COLO668 (cell line): ENCODE data around the gene NIPSNAP3A.
"Not testable (repeated sequence)": the region's sequence is repeated elsewhere in the genome, so short reads cannot be mapped to it uniquely, and the experiment has no call there.

ENCODE experiments used
- DNase-seq: peaks from one replicate; lab custom pipeline; 2025; ENCODE audit not compliant: unreplicated experiment; lab: John Stamatoyannopoulos, UW

Gene NIPSNAP3A

GRCh38 chr9:104747565-104748358 lies at the start of gene NIPSNAP3A:
NIPSNAP3A (plus strand) TSS chr9:104747683; CDS start chr9:104747793, 110 bp downstream.
- peak; percentile 88 for DNase-seq

DNA sequence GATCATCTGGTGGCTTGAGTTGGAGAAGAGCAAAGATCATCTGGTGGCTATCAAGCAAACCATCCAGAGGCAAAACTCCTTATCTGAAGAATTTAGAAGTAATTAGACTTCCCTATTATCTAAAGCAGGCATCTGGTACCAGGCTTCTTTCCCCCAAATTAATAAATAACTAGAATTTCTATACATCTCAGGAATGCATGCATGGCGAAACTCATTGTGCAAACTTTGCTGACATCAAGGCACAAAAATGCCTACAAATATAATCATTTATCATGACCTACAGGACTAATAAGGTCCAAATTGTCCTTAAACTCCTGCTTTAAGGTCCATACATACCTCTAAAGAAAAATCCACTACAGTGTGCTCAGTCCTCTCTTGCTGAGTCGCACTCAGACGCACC lies 47.2 kb upstream of the NIPSNAP3A start:
- DNase-seq, result no peak

- not testable (repeated sequence) for DNase-seq
Observed at GRCh38 chr9:104708737-104709136, 38.7 kb upstream of the NIPSNAP3A start.

GRCh38 chr9:104711604-104712003 lies 35.9 kb upstream of the NIPSNAP3A start:
- no peak for DNase-seq

GRCh38 chr9:104725014-104725413 lies 22.5 kb upstream of the NIPSNAP3A start:
- DNase-seq, result peak; percentile 3

DNA sequence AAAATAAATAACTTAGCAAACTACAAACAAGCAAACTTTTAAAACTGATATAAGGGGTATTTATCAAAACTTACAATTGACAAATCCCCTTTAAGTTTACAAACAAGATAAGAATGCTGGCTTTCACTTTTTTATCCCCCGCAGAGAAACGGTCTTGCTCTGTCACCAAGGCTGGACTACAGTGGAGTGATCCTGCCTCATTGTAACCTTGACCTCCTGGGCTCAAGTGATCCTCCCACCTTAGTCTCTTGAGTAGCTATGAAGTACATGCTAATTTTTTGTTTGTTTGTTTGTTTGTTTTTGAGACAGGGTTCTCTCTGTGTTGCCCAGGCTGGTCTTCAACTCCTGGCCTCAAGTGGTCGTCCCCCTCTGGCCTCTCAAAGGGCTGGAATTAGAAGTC lies 9.0 kb upstream of the NIPSNAP3A start:
- no peak for DNase-seq

- no peak for DNase-seq
Observed at GRCh38 chr9:104740621-104741020, 6.9 kb upstream of the NIPSNAP3A start.

GRCh38 chr9:104743376-104743985 lies 4.0 kb upstream of the NIPSNAP3A start:
- DNase-seq, result peak; percentile 25

- DNase-seq, result no peak
Observed at GRCh38 chr9:104745852-104746251, 1.6 kb upstream of the NIPSNAP3A start.

- no peak for DNase-seq
Observed at GRCh38 chr9:104746285-104746684, 1.2 kb upstream of the NIPSNAP3A start.

DNA sequence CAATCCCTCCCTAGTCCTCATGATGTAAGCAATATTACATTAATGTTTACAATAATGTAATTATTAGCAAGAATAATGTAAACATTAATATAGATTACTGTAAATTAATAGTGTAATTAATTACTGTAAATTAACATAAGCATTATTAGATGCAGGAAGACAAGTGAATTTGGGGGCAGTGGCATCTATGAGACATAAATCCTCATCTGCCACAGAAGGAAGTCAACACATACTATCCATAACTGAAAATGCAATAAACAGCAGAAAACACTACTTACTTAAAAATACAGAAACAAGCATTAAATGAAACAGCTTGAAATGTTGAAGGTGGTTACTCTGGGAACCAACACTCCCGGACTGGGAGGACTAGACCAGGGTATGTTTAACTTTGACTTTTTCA lies 685 bp upstream of the NIPSNAP3A start:
- no peak for DNase-seq

GRCh38 chr9:104747245-104747564 lies 278 bp upstream of the NIPSNAP3A start:
- no peak for DNase-seq

- DNase-seq, result no peak
Observed at GRCh38 chr9:104748359-104749031, 1.0 kb downstream of the NIPSNAP3A start.

DNA sequence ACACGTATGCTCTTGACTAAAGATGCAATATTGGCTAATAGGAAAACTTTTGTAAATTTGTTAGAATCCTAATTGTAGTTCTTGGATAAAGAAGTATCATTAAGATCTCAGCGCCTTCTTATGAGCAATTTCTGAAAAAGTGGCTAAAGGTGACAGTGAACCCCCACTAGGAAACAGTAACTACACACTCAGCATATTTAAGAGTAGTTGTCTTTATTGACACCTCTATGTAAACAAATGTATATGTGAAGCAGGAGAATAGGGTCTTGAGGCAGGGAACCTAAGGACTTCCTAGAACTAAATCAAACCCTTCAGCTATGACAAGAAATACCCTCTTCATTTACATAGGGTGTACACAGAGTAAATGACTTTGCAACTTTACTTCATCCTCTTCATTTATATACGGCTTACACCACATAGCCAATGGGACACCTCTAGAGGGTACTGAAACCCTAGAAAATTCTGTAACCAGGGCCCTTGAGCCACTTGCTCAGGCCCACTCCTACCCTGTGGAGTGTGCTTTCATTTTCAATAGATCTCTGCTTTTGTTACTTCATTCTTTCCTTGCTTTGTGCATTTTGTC lies 2.8 kb downstream of the NIPSNAP3A start:
- DNase-seq, result no peak

- peak; percentile 25 for DNase-seq
Observed at GRCh38 chr9:104758974-104759373, 11.5 kb downstream of the NIPSNAP3A start.

GRCh38 chr9:104765138-104765537 lies 17.7 kb downstream of the NIPSNAP3A start:
- DNase-seq, result no peak

DNA sequence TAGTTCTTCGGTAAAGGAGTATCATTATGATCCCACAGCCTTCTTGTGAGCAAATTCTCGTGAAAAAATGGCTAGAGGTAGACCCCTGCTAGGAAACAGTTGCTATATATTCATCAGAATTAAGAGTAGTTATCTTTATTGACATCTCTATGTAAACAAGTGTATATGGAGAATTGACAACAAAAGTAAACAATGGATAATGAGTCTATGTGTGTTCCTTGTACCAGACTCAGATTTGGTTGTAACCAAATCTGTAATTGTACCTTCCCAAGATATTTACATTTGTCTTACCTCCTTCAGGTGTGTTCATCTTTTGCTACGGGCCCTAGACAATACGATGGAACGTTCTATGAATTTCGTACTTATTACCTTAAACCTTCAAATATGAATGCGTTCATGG lies 18.5 kb downstream of the NIPSNAP3A start:
- DNase-seq, result no peak

GRCh38 chr9:104767507-104767906 lies 20.0 kb downstream of the NIPSNAP3A start:
- no peak for DNase-seq

DNA sequence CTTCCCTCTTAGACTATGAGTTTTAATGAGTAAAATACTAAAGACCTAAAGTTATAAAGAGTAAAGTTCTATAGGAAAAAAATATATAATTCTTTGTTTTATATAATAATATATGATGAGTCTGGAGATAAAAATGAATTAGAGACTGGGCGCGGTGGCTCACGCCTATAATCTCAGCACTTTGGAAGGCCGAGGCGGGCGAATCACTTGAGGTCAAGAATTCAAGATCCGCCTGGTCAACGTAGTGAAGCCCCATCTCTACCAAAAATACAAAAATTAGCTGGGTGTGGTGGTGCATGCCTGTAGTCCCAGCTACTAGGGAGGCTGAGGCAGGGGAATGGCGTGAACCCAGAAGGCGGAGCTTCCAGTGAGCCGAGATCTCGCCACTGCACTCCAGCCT lies 21.5 kb downstream of the NIPSNAP3A start:
- DNase-seq, result not testable (repeated sequence)

DNA sequence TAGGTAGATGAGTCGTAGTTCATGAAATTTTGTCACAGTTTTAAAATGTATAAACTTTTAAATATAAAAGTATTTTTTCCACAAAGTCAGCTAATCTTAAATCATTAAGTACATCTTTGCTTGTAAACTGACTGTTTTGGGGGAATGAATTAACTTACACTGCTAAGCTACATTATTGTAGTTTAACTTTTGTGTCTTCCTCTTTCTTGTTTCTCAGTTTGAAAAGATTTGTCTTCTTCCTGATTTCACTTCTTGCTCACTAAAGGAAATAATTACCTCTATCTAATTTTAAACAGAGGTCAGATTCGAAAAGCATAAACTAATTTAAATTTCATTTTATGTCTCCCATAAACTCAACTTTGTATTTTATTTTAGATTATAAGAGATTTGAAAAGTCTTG lies 22.2 kb downstream of the NIPSNAP3A start:
- DNase-seq, result no peak

DNA sequence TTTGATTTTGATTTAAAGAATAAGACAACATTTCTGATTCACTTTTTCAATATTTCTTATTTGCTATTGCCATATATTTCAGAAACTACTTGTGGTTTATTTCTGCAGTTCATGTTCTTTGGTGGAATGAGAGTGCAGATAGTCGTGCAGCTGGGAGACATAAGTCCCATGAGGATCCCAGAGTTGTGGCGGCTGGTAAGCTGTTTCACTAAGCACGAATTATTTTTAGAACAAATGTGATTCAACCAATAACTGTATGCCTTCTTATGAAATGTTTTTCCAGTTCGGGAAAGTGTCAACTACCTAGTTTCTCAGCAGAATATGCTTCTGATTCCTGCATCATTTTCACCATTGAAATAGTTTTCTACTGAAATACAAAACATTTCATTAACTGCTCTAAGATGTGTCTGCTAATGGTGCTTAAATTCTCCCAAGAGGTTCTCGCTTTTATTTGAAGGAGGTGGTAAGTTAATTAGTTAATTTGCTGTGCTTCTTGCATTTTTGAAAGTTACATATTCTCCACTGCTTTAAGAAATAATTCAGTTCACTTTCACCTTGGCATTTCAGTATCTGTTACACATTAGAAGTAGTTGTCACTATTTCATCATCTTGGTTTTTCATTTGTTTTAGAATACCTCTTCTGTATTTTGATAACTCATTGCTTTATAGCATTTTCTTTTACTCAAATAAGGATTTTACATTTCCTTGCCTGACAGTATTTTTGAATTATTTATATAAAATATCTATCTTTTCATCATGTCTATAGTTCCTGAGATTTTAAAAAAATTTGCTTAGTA lies 25.4 kb downstream of the NIPSNAP3A start:
- no peak for DNase-seq
